ENCODE data around the gene UPK3BL1.
"Not testable (repeated sequence)": the region's sequence is repeated elsewhere in the genome, so short reads cannot be mapped to it uniquely, and the experiment has no call there.

- not testable (repeated sequence) for TF ChIP-seq EZH2 (IDR thresholded peaks at IDR 0.05); POLR2AphosphoS5 (IDR thresholded peaks at IDR 0.05; ENCODE audit: borderline replicate concordance, low read depth, low read length)
Observed at GRCh38 chr7:102690602-102691001, 48.0 kb upstream of the UPK3BL1 start.
